Adrenal gland (tissue), 12 donors: Measurements from ENCODE around the gene HSDL1. TPM values are rescaled to one million over a fixed set of nuclear protein-coding genes. Genes with fewer than 3 reads are reported as not detected.

Experiments
- DNase-seq, 7 donors: peaks; one replicate each; pipeline ENCODE4 v3.0.0-alpha.2; 2019 to 2020
- H3K27ac ChIP-seq, 5 donors: fragments of 200-600 bp; sonication (generic) in 4 of 5; 1 replicate in 3 of 5; 2 replicates in 2 of 5; pipeline versions ENCODE4 v1.5.1 to v1.8.0; 2016 to 2020; ENCODE audit warnings: mild to moderate bottlenecking in 1 of 5
- H3K27me3 ChIP-seq: fragments of 200-600 bp; 2 replicates; pipeline ENCODE4 v1.8.0; 2021
- H3K36me3 ChIP-seq, 2 donors: fragments of 200-600 bp; replicated peaks in 1 of 2; 1 replicate in 1 of 2; 2 replicates in 1 of 2; pipeline versions ENCODE4 v1.5.1 to v1.8.0; 2018 to 2022
- H3K4me1 ChIP-seq, 2 donors: fragments of 200-600 bp; replicated peaks in 1 of 2; 1 replicate in 1 of 2; 2 replicates in 1 of 2; pipeline versions ENCODE4 v1.5.1 to v1.8.0; 2018 to 2021
- H3K4me3 ChIP-seq, 4 donors: fragments of 200-600 bp; sonication (generic) in 3 of 4; one replicate each; pipeline ENCODE4 v1.5.1; 2016 to 2018
- H3K9me3 ChIP-seq, 3 donors: fragments of 200-600 bp; sonication (generic) in 1 of 3; replicated peaks in 1 of 3; 1 replicate in 2 of 3; 2 replicates in 1 of 3; pipeline versions ENCODE4 v1.5.1 to v1.8.0; 2016 to 2021
- CTCF ChIP-seq, 6 experiments: fragments of 450-650 bp in 4 of 6; fragments of 200-600 bp in 2 of 6; sonication (generic) in 1 of 6; IDR thresholded peaks; 1 replicate in 5 of 6; 2 replicates in 1 of 6; pipeline versions ENCODE4 v1.5.1 to v1.8.0; 2016 to 2021; ENCODE audit warnings: antibody characterized with exemption in 6 of 6, mild to moderate bottlenecking in 2 of 6, moderate library complexity in 1 of 6
- POLR2A ChIP-seq, 2 donors: fragments of 450-650 bp; IDR thresholded peaks; one replicate each; pipeline ENCODE4 v1.6.1; 2017; ENCODE audit warnings: antibody characterized with exemption in 2 of 2, mild to moderate bottlenecking in 2 of 2, moderate library complexity in 1 of 2
- WGBS, 4 donors: extraction: QIAGEN DNeasy Blood & Tissue Kit in 2 of 4; methylation state at CpG; one replicate each; pipeline versions ENCODE4 v1.1.5 to v1.1.7; 2013 to 2017; 5-methylcytosine and 5-hydroxymethylcytosine counted together
- intact Hi-C, 2 donors: fragments of 100-400 bp; cut with DNase I; formaldehyde crosslinking; loops; one replicate each; pipeline versions ENCODE4 v1.14.1 to v1.15.0; 2022 to 2023
- polyA plus RNA-seq, 3 donors: library from polyadenylated mRNA; stranded (reverse); fragments of 200-250 nt in 2 of 3; fragments of 350-450 nt in 1 of 3; fragmentation: Illumina TruSeq in 1 of 3; extraction: RNeasy Lipid Tissue Mini Kit (QIAGEN cat#74804) in 1 of 3; gene quantifications; one replicate each; pipeline ENCODE4 v1.2.3, GENCODE V29; 2013 to 2014
- total RNA-seq, 9 donors: library from RNA; depleted of rRNA in 4 of 9; stranded (reverse); fragments of >200 nt in 4 of 9; fragments of 120-200 nt in 1 of 9; fragmentation: NEBNext Ultra II Directional in 1 of 9; extraction: Animal tissue kit (Norgen Biotek cat#: 25700) in 1 of 9; gene quantifications; one replicate each; pipeline versions ENCODE4 v1.1.0 to v1.2.4, GENCODE V29; 2013 to 2023
- donor health status: healthy with polysubstance abuse.
- donor health status: Bipolar disorder and iron deficiency.
- donor health status: DM: yes; HTN: yes; CAD: no.
- donor health status: DM: no; HTN: no; CAD: no.
- donor health status: DM: no; HTN: no; CAD: no.
- donor health status: DM: yes; HTN: yes; CAD: no.

The HSDL1 gene
- total and polyA plus RNA-seq, 12 donors, result 18.8 to 122 (median 31.5) TPM

DNA sequence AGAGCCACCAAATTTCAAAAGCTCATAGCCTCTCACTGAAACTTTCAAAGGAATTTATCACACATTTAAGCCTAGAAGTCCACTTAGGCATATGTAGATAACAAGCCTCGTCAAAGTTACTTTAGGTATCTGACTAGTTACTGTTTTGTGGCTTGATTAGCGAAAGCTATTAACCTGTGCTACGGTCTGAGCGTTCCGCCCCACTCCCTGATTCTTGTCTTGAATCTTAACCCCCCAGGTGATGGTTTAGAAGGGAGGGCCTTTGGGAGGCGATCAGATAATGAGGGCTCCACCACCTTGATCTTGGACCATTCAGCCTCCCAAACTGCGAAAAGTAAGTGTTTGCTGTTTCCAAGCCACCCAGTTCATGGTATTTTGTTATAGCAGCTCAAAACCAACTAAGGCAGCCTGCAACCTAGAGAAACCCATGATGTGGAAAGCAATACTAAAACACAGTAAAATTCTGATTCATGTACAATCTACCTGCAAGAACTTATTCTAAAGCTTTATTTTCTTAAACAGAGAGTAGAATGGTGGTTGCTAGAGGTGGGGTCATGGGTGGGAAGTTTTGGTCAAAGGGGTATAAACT lies 7.1 kb downstream of the HSDL1 start:
- no peak for DNase-seq
- H3K27me3 ChIP-seq, result no peaks in the 10 kb centered on the region
- no peak overlapping the region for H3K27ac ChIP-seq
- no peaks in the 10 kb centered on the region for H3K36me3 ChIP-seq
- TF ChIP-seq POLR2A (IDR thresholded peaks at IDR 0.05) (no peak), CTCF (IDR thresholded peaks at IDR 0.05) (no peak)
- no peak overlapping the region for H3K4me3 ChIP-seq
- H3K9me3 ChIP-seq, result no peaks in the 10 kb centered on the region
- H3K4me1 ChIP-seq, result peaks cover 4 to 18% of the 10 kb centered on the region in 2 donors
- intact Hi-C loops, result no loop called here
- WGBS, 4 donors, result 92 to 98% (median 95%) methylated on average over 7 of the region's 7 CpGs

- no peaks in the 10 kb centered on the region for H3K9me3 ChIP-seq
- DNase-seq, result no peak
- H3K27ac ChIP-seq, result no peak overlapping the region
- H3K4me3 ChIP-seq, result no peak overlapping the region
- intact Hi-C loops, result no loop called here
- no peaks in the 10 kb centered on the region for H3K27me3 ChIP-seq
- WGBS, 4 donors, result 84 to 95% (median 92%) methylated on average over 6 to 8 of the region's 8 CpGs
- no peaks in the 10 kb centered on the region for H3K36me3 ChIP-seq
- H3K4me1 ChIP-seq, result peaks cover 4 to 18% of the 10 kb centered on the region in 2 donors
- no peak for TF ChIP-seq POLR2A (IDR thresholded peaks at IDR 0.05)
- TF ChIP-seq CTCF (IDR thresholded peaks at IDR 0.05), result no peak
Observed at GRCh38 chr16:84137287-84137686, 7.7 kb downstream of the HSDL1 start.

DNA sequence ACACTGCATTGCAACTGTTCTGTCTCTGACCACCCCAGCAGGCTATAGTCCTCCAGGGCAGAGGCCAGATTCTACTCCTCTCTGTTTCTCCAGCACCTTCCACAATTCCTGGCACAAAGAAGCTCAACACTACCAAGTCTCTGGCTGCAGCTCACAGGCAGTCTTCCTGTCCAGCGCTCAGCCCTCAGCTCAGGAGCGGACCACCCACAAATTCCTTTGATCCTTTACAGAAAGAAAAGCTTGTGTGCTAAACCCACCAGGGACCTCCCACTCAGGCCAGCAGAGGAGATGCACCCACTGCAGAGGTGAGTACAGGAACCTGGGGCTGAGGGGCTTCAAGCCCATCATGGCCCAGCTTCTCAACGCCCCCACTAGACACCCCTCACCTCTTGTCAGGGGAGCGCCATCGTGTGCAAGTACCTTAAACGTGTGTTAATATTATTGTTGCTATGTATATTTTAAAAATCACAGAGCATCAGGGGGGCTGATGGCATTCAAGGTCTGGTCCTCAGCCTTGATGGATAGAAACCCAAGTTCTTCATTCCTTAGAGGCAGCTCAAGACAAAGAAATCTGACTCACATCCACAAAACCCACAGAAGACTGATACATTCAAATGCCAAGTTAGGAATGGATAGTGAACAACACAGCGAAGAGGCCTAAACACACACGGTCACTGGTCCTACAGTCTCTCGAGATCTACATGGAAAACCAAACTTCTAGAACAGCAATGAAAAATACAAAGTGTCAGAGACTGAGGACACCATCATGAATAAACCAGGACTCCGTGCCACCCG lies 8.4 kb downstream of the HSDL1 start:
- TF ChIP-seq POLR2A (IDR thresholded peaks at IDR 0.05) (no peak), CTCF (IDR thresholded peaks at IDR 0.05) (no peak)
- Histone ChIP-seq H3K27me3 (no peaks in the 10 kb centered on the region), H3K4me1 (peaks cover 4 to 18% of the 10 kb centered on the region in 2 donors), H3K4me3 (no peak overlapping the region), H3K9me3 (no peaks in the 10 kb centered on the region), H3K36me3 (no peaks in the 10 kb centered on the region), H3K27ac (no peak overlapping the region)
- intact Hi-C loops, result no loop called here
- DNase-seq, result no peak
- WGBS, 4 donors, result 90 to 95% (median 93%) methylated on average over 10 to 11 of the region's 11 CpGs

- H3K36me3 ChIP-seq, result peaks cover 0 to 23% of the 10 kb centered on the region in 2 donors
- no peak for DNase-seq
- H3K4me1 ChIP-seq, result peaks cover 0 to 3% of the 10 kb centered on the region in 2 donors
- no peaks in the 10 kb centered on the region for H3K27me3 ChIP-seq
- H3K27ac ChIP-seq, result no peak overlapping the region
- intact Hi-C loops, result no loop called here
- TF ChIP-seq POLR2A (IDR thresholded peaks at IDR 0.05) (no peak), CTCF (IDR thresholded peaks at IDR 0.05) (no peak)
- H3K9me3 ChIP-seq, result no peaks in the 10 kb centered on the region
- no peak overlapping the region for H3K4me3 ChIP-seq
- 73 to 83% (median 75%) methylated on average over 7 of the region's 7 CpGs for WGBS, 4 donors
Observed at GRCh38 chr16:84132527-84133285, 12.3 kb downstream of the HSDL1 start.
